ENCODE results near the gene UBE2C.
"Not testable (repeated sequence)": the region's sequence is repeated elsewhere in the genome, so short reads cannot be mapped to it uniquely, and the experiment has no call there.

Gene UBE2C

GRCh38 chr20:45826381-45827019, 14.1 kb downstream of the UBE2C start:
- H3K4me3 ChIP-seq (ENCODE audit: low read length), result no peak overlapping the region
- no peak overlapping the region for H3K9ac ChIP-seq (ENCODE audit: low read length)
- no peaks in the 10 kb centered on the region for H3K36me3 ChIP-seq (ENCODE audit: control insufficient read depth, insufficient read depth, low read length)
- peaks cover 11% of the 10 kb centered on the region for H3K4me1 ChIP-seq (ENCODE audit: control insufficient read depth, insufficient read depth, low read length)
- H3K27me3 ChIP-seq (ENCODE audit: control insufficient read depth, insufficient read depth, low read length), result peaks cover 3% of the 10 kb centered on the region
- H3K27ac ChIP-seq (ENCODE audit: low read depth, low read length), result no peak overlapping the region

GRCh38 chr20:45827030-45827652, 14.7 kb downstream of the UBE2C start, which contains the start of gene TNNC2:
Gene TNNC2, minus strand, starts transcription at chr20:45827312. Its CDS starts 64 bp downstream, at chr20:45827248.
- H3K27ac ChIP-seq (ENCODE audit: low read depth, low read length), result no peak within 1 kb of the TSS
- no peak within 1 kb of the TSS for H3K9ac ChIP-seq (ENCODE audit: low read length)
- peaks cover 3% of the 10 kb centered on the region for H3K27me3 ChIP-seq (ENCODE audit: control insufficient read depth, insufficient read depth, low read length)
- peaks cover 11% of the 10 kb centered on the region for H3K4me1 ChIP-seq (ENCODE audit: control insufficient read depth, insufficient read depth, low read length)
- no peaks in the 10 kb centered on the region for H3K36me3 ChIP-seq (ENCODE audit: control insufficient read depth, insufficient read depth, low read length)
- H3K4me3 ChIP-seq (ENCODE audit: low read length), result no peak within 1 kb of the TSS

GRCh38 chr20:45827712-45828111, 15.3 kb downstream of the UBE2C start:
- Histone ChIP-seq H3K9ac (ENCODE audit: low read length) (no peak overlapping the region), H3K4me1 (ENCODE audit: control insufficient read depth, insufficient read depth, low read length) (peaks cover 11% of the 10 kb centered on the region), H3K27ac (ENCODE audit: low read depth, low read length) (no peak overlapping the region)

GRCh38 chr20:45828589-45828988, 16.1 kb downstream of the UBE2C start:
- H3K27me3 ChIP-seq (ENCODE audit: control insufficient read depth, insufficient read depth, low read length), result no peaks in the 10 kb centered on the region
- peaks cover 11% of the 10 kb centered on the region for H3K4me1 ChIP-seq (ENCODE audit: control insufficient read depth, insufficient read depth, low read length)
- no peak overlapping the region for H3K9ac ChIP-seq (ENCODE audit: low read length)
- H3K27ac ChIP-seq (ENCODE audit: low read depth, low read length), result no peak overlapping the region
- H3K36me3 ChIP-seq (ENCODE audit: control insufficient read depth, insufficient read depth, low read length), result no peaks in the 10 kb centered on the region
- no peak overlapping the region for H3K4me3 ChIP-seq (ENCODE audit: low read length)

More at GRCh38 chr20:45827712-45828111, 15.3 kb downstream of the UBE2C start:
- Histone ChIP-seq H3K27me3 (ENCODE audit: control insufficient read depth, insufficient read depth, low read length) (peaks cover 3% of the 10 kb centered on the region), H3K4me3 (ENCODE audit: low read length) (no peak overlapping the region), H3K36me3 (ENCODE audit: control insufficient read depth, insufficient read depth, low read length) (no peaks in the 10 kb centered on the region)

GRCh38 chr20:45829673-45830106, 17.2 kb downstream of the UBE2C start:
- H3K4me1 ChIP-seq (ENCODE audit: control insufficient read depth, insufficient read depth, low read length), result peaks cover 15% of the 10 kb centered on the region
- H3K4me3 ChIP-seq (ENCODE audit: low read length); H3K9ac ChIP-seq (ENCODE audit: low read length); H3K27me3 ChIP-seq (ENCODE audit: control insufficient read depth, insufficient read depth, low read length); H3K36me3 ChIP-seq (ENCODE audit: control insufficient read depth, insufficient read depth, low read length); H3K27ac ChIP-seq (ENCODE audit: low read depth, low read length): not testable (repeated sequence)

GRCh38 chr20:45832619-45833018, 20.2 kb downstream of the UBE2C start:
- Histone ChIP-seq H3K9ac (ENCODE audit: low read length) (no peak overlapping the region), H3K36me3 (ENCODE audit: control insufficient read depth, insufficient read depth, low read length) (no peaks in the 10 kb centered on the region), H3K4me3 (ENCODE audit: low read length) (no peak overlapping the region), H3K27ac (ENCODE audit: low read depth, low read length) (peak overlapping the region; percentile 81), H3K4me1 (ENCODE audit: control insufficient read depth, insufficient read depth, low read length) (peaks cover 19% of the 10 kb centered on the region), H3K27me3 (ENCODE audit: control insufficient read depth, insufficient read depth, low read length) (no peaks in the 10 kb centered on the region)

- Histone ChIP-seq H3K36me3 (ENCODE audit: control insufficient read depth, insufficient read depth, low read length) (no peaks in the 10 kb centered on the region), H3K4me3 (ENCODE audit: low read length) (peak within 1 kb of the TSS; percentile 95), H3K4me1 (ENCODE audit: control insufficient read depth, insufficient read depth, low read length) (peaks cover 19% of the 10 kb centered on the region), H3K9ac (ENCODE audit: low read length) (peak within 1 kb of the TSS; percentile 89), H3K27me3 (ENCODE audit: control insufficient read depth, insufficient read depth, low read length) (no peaks in the 10 kb centered on the region), H3K27ac (ENCODE audit: low read depth, low read length) (peak within 1 kb of the TSS; percentile 81)
These were observed 20.8 kb downstream of the UBE2C start, which contains the start of gene SNX21 for GRCh38 chr20:45833030-45833882. Gene SNX21, plus strand, starts transcription at chr20:45833799. Its CDS starts 121 bp downstream, at chr20:45833920.

GRCh38 chr20:45833883-45834796, 21.7 kb downstream of the UBE2C start:
- peak overlapping the region; percentile 81 for H3K27ac ChIP-seq (ENCODE audit: low read depth, low read length)
- peaks cover 19% of the 10 kb centered on the region for H3K4me1 ChIP-seq (ENCODE audit: control insufficient read depth, insufficient read depth, low read length)
- H3K27me3 ChIP-seq (ENCODE audit: control insufficient read depth, insufficient read depth, low read length), result no peaks in the 10 kb centered on the region
- peak overlapping the region; percentile 89 for H3K9ac ChIP-seq (ENCODE audit: low read length)
- H3K36me3 ChIP-seq (ENCODE audit: control insufficient read depth, insufficient read depth, low read length), result no peaks in the 10 kb centered on the region
- peak overlapping the region; percentile 95 for H3K4me3 ChIP-seq (ENCODE audit: low read length)

- H3K36me3 ChIP-seq (ENCODE audit: control insufficient read depth, insufficient read depth, low read length), result no peaks in the 10 kb centered on the region
- H3K4me3 ChIP-seq (ENCODE audit: low read length), result peak overlapping the region; percentile 95
- peak overlapping the region; percentile 89 for H3K9ac ChIP-seq (ENCODE audit: low read length)
- H3K27ac ChIP-seq (ENCODE audit: low read depth, low read length), result peak overlapping the region; percentile 81
- peaks cover 19% of the 10 kb centered on the region for H3K4me1 ChIP-seq (ENCODE audit: control insufficient read depth, insufficient read depth, low read length)
- H3K27me3 ChIP-seq (ENCODE audit: control insufficient read depth, insufficient read depth, low read length), result no peaks in the 10 kb centered on the region
These were observed 22.3 kb downstream of the UBE2C start for GRCh38 chr20:45834797-45835161.

GRCh38 chr20:45835329-45835765, 22.9 kb downstream of the UBE2C start:
- Histone ChIP-seq H3K27ac (ENCODE audit: low read depth, low read length) (peak overlapping the region; percentile 81), H3K4me1 (ENCODE audit: control insufficient read depth, insufficient read depth, low read length) (peaks cover 19% of the 10 kb centered on the region), H3K4me3 (ENCODE audit: low read length) (peak overlapping the region; percentile 95), H3K9ac (ENCODE audit: low read length) (no peak overlapping the region), H3K36me3 (ENCODE audit: control insufficient read depth, insufficient read depth, low read length) (no peaks in the 10 kb centered on the region), H3K27me3 (ENCODE audit: control insufficient read depth, insufficient read depth, low read length) (no peaks in the 10 kb centered on the region)

GRCh38 chr20:45835825-45836224, 23.4 kb downstream of the UBE2C start:
- Histone ChIP-seq H3K4me3 (ENCODE audit: low read length) (peak overlapping the region; percentile 23), H3K9ac (ENCODE audit: low read length) (no peak overlapping the region), H3K27ac (ENCODE audit: low read depth, low read length) (peak overlapping the region; percentile 81), H3K36me3 (ENCODE audit: control insufficient read depth, insufficient read depth, low read length) (no peaks in the 10 kb centered on the region), H3K4me1 (ENCODE audit: control insufficient read depth, insufficient read depth, low read length) (peaks cover 19% of the 10 kb centered on the region), H3K27me3 (ENCODE audit: control insufficient read depth, insufficient read depth, low read length) (no peaks in the 10 kb centered on the region)

All from rectal smooth muscle tissue (tissue), 1 donor.